SK-N-MC (cell line): Measurements from ENCODE around the gene KAT6B.

ENCODE experiments used
- EZH2 ChIP-seq: fragments of 200-600 bp; sonication (generic); IDR thresholded peaks from one replicate; pipeline ENCODE4 v1.6.1; 2017; ENCODE audit warnings: antibody characterized with exemption
- FOXP2 ChIP-seq: optimal IDR thresholded peaks from 2 replicates; pipeline ENCODE3; 2011; ENCODE audit warnings: mild to moderate bottlenecking, moderate library complexity; ENCODE audit not compliant: insufficient read depth; ENCODE audit errors: extremely low read length, control extremely low read depth
- POLR2AphosphoS5 ChIP-seq: IDR thresholded peaks from 2 replicates; pipeline ENCODE4 v1.6.1; 2012; ENCODE audit warnings: mild to moderate bottlenecking, low read depth, low read length, borderline replicate concordance

- TF ChIP-seq EZH2: no peak
- no peak for TF ChIP-seq POLR2AphosphoS5
- no peak for TF ChIP-seq FOXP2
Observed at GRCh38 chr10:74906611-74907198, 80.3 kb downstream of the KAT6B start.
